T-helper 2 cell (primary cell): ENCODE measurements around the gene MN1.

Experiments used
- DNase-seq, 5 experiments: peaks; one replicate each; pipeline versions ENCODE4 v3.0.0 to v3.0.0-alpha.2; 2012 to 2022

The MN1 gene

GRCh38 chr22:27782088-27782487, 19.5 kb downstream of the MN1 start:
- no peak for DNase-seq

- DNase-seq, result no peak
Observed at GRCh38 chr22:27780161-27780575, 21.4 kb downstream of the MN1 start.

- no peak for DNase-seq
Observed at GRCh38 chr22:27779643-27780042, 21.9 kb downstream of the MN1 start.

- DNase-seq, result no peak
Observed at GRCh38 chr22:27778294-27779090, 23.1 kb downstream of the MN1 start.

- DNase-seq, result no peak
Observed at GRCh38 chr22:27777128-27777527, 24.4 kb downstream of the MN1 start.

GRCh38 chr22:27776650-27776958, 25.0 kb downstream of the MN1 start:
- DNase-seq, result no peak

- no peak for DNase-seq
Observed at GRCh38 chr22:27775758-27776649, 25.6 kb downstream of the MN1 start.

GRCh38 chr22:27775087-27775698, 26.4 kb downstream of the MN1 start:
- DNase-seq, result no peak

- DNase-seq, result no peak
Observed at GRCh38 chr22:27774200-27774599, 27.4 kb downstream of the MN1 start.

GRCh38 chr22:27772984-27773498, 28.5 kb downstream of the MN1 start:
- no peak for DNase-seq

- no peak for DNase-seq
Observed at GRCh38 chr22:27772081-27772983, 29.2 kb downstream of the MN1 start.

GRCh38 chr22:27771637-27772036, 29.9 kb downstream of the MN1 start:
- DNase-seq, result no peak

- DNase-seq, result no peak
Observed at GRCh38 chr22:27769012-27769411, 32.5 kb downstream of the MN1 start.

GRCh38 chr22:27768027-27768653, 33.4 kb downstream of the MN1 start:
- no peak for DNase-seq

- DNase-seq, result no peak
Observed at GRCh38 chr22:27766679-27767078, 34.9 kb downstream of the MN1 start.

- DNase-seq, result no peak
Observed at GRCh38 chr22:27765706-27766291, 35.8 kb downstream of the MN1 start.

- DNase-seq, result no peak
Observed at GRCh38 chr22:27764722-27765236, 36.8 kb downstream of the MN1 start.

- DNase-seq, result no peak
Observed at GRCh38 chr22:27761665-27762064, 39.9 kb downstream of the MN1 start.

- DNase-seq, result no peak
Observed at GRCh38 chr22:27761000-27761399, 40.6 kb downstream of the MN1 start.

- no peak for DNase-seq
Observed at GRCh38 chr22:27760474-27760873, 41.1 kb downstream of the MN1 start.

- DNase-seq, result no peak
Observed at GRCh38 chr22:27757928-27758525, 43.5 kb downstream of the MN1 start.
